Gastroesophageal sphincter (tissue), 4 donors: ENCODE measurements around the gene SLC29A4. TPM values are rescaled to one million over a fixed set of nuclear protein-coding genes. Genes with fewer than 3 reads are reported as not detected.

Source experiments
- ATAC-seq: fragments of 150-250 bp; one replicate; pipeline ENCODE4 v1.9.1; 2016; ENCODE audit warnings: mild to moderate bottlenecking, moderate library complexity
- H3K27ac ChIP-seq, 4 donors: fragments of 200-600 bp; sonication (generic) in 3 of 4; 1 replicate in 3 of 4; 2 replicates in 1 of 4; pipeline ENCODE4 v1.5.1; 2016 to 2019
- H3K27me3 ChIP-seq: fragments of 200-600 bp; sonication (generic); one replicate; pipeline ENCODE4 v1.5.1; 2019
- H3K36me3 ChIP-seq, 2 donors: fragments of 200-600 bp; sonication (generic); one replicate each; pipeline ENCODE4 v1.5.1; 2019; ENCODE audit warnings: control low read depth in 1 of 2
- H3K4me1 ChIP-seq, 3 donors: fragments of 200-600 bp; sonication (generic); 1 replicate in 2 of 3; 2 replicates in 1 of 3; pipeline ENCODE4 v1.5.1; 2016 to 2019; ENCODE audit warnings: control low read depth in 2 of 3
- H3K4me3 ChIP-seq, 2 donors: fragments of 200-600 bp; sonication (generic); one replicate each; pipeline ENCODE4 v1.5.1; 2019; ENCODE audit warnings: mild to moderate bottlenecking in 1 of 2, moderate library complexity in 1 of 2
- H3K9me3 ChIP-seq, 3 donors: fragments of 200-600 bp; sonication (generic); one replicate each; pipeline ENCODE4 v1.5.1; 2017 to 2019; ENCODE audit warnings: control low read depth in 2 of 3
- CTCF ChIP-seq, 4 experiments: fragments of 200-600 bp in 2 of 4; fragments of 450-650 bp in 2 of 4; sonication (generic) in 1 of 4; IDR thresholded peaks; one replicate each; pipeline ENCODE4 v1.5.1; 2017 to 2019; ENCODE audit warnings: antibody characterized with exemption in 4 of 4, mild to moderate bottlenecking in 2 of 4, moderate library complexity in 2 of 4
- EP300 ChIP-seq: sonication (generic); formaldehyde crosslinking; IDR thresholded peaks from one replicate; pipeline ENCODE4 v1.6.1; 2017; ENCODE audit warnings: antibody characterized with exemption, mild to moderate bottlenecking
- POLR2A ChIP-seq, 2 donors: fragments of 450-650 bp; IDR thresholded peaks; one replicate each; pipeline ENCODE4 v1.6.1; 2017; ENCODE audit warnings: antibody characterized with exemption in 2 of 2, mild to moderate bottlenecking in 2 of 2, moderate library complexity in 1 of 2
- POLR2AphosphoS5 ChIP-seq: sonication (generic); formaldehyde crosslinking; IDR thresholded peaks from one replicate; pipeline ENCODE4 v1.6.1; 2017; ENCODE audit warnings: antibody characterized with exemption
- WGBS, 2 donors: methylation state at CpG; one replicate each; pipeline ENCODE4 v1.1.5; 2018; ENCODE audit warnings: low coverage in 1 of 2; 5-methylcytosine and 5-hydroxymethylcytosine counted together
- total RNA-seq, 4 donors: library from RNA; depleted of rRNA; stranded (reverse); fragments of >200 nt; gene quantifications; one replicate each; pipeline ENCODE4 v1.1.0, GENCODE V29; 2016

Gene SLC29A4
- total RNA-seq, result 1 to 10 TPM; 1.1 to 4.7 (median 2.4) TPM

- Histone ChIP-seq H3K27me3 (no peaks in the 10 kb centered on the region), H3K9me3 (no peaks in the 10 kb centered on the region), H3K4me1 (peaks cover 0 to 32% (median 5%) of the 10 kb centered on the region in 3 donors), H3K27ac (peak within 1 kb of the TSS in 1 of 4 donors; percentile 55), H3K4me3 (peak within 1 kb of the TSS; percentile 52 to 60), H3K36me3 (no peaks in the 10 kb centered on the region)
- ATAC-seq, result peak; percentile 74
- no peak for TF ChIP-seq EP300
- TF ChIP-seq CTCF (IDR thresholded peaks at IDR 0.05), result no peak
- TF ChIP-seq POLR2AphosphoS5, result no peak
- TF ChIP-seq POLR2A (IDR thresholded peaks at IDR 0.05), result no peak
- WGBS, 2 donors, result no CpG with 5 or more reads among the region's 69 CpGs
Observed at GRCh38 chr7:5282543-5283316, at the start of gene SLC29A4. SLC29A4 (plus strand) TSS chr7:5282943; CDS start chr7:5287817, 4,874 bp downstream.

GRCh38 chr7:5234852-5235831 lies 47.6 kb upstream of the SLC29A4 start:
- TF ChIP-seq CTCF (IDR thresholded peaks at IDR 0.05) (no peak), POLR2A (IDR thresholded peaks at IDR 0.05) (no peak), POLR2AphosphoS5 (no peak)
- Histone ChIP-seq H3K27me3 (no peaks in the 10 kb centered on the region), H3K4me1 (peaks cover 0 to 43% (median 7%) of the 10 kb centered on the region in 3 donors), H3K9me3 (no peaks in the 10 kb centered on the region), H3K4me3 (no peak overlapping the region), H3K36me3 (peaks cover 0 to 35% of the 10 kb centered on the region in 2 donors), H3K27ac (no peak overlapping the region)
- no peak for ATAC-seq
- 76 to 80% methylated on average over 14 to 15 of the region's 26 CpGs for WGBS, 2 donors

GRCh38 chr7:5237286-5237685 lies 45.5 kb upstream of the SLC29A4 start:
- TF ChIP-seq POLR2AphosphoS5 (peak; percentile 8), CTCF (IDR thresholded peaks at IDR 0.05) (no peak)
- H3K9me3 ChIP-seq, result no peaks in the 10 kb centered on the region
- H3K4me3 ChIP-seq, result peak overlapping the region in 1 of 2 donors; percentile 27
- peaks cover 0 to 34% (median 3%) of the 10 kb centered on the region in 3 donors for H3K4me1 ChIP-seq
- H3K27me3 ChIP-seq, result no peaks in the 10 kb centered on the region
- peak; percentile 76 for ATAC-seq
- peaks cover 0 to 14% of the 10 kb centered on the region in 2 donors for H3K36me3 ChIP-seq
- peak overlapping the region in 2 of 4 donors; percentile 44 to 48 for H3K27ac ChIP-seq
- WGBS, 2 donors, result 37% methylated on average over 19 of the region's 21 CpGs; no CpG with 5 or more reads in 1 of the 2 donors

- TF ChIP-seq EP300, result no peak
- TF ChIP-seq CTCF (IDR thresholded peaks at IDR 0.05), result no peak
- no peak for TF ChIP-seq POLR2A (IDR thresholded peaks at IDR 0.05)
- no peak for TF ChIP-seq POLR2AphosphoS5
- H3K4me1 ChIP-seq, result peaks cover 0 to 29% (median 3%) of the 10 kb centered on the region in 3 donors
- H3K4me3 ChIP-seq, result no peak overlapping the region
- ATAC-seq, result no peak
- H3K27ac ChIP-seq, result no peak overlapping the region
- H3K27me3 ChIP-seq, result no peaks in the 10 kb centered on the region
- no peaks in the 10 kb centered on the region for H3K9me3 ChIP-seq
- WGBS, 2 donors, result 42 to 60% methylated on average over 1 to 2 of the region's 19 CpGs
- peaks cover 0 to 1% of the 10 kb centered on the region in 2 donors for H3K36me3 ChIP-seq
Observed at GRCh38 chr7:5238500-5238899, 44.2 kb upstream of the SLC29A4 start.
